Tibial nerve (tissue), 3 donors: ENCODE results near the gene MEF2C.

Experiments used
- POLR2A ChIP-seq, 2 donors: fragments of 450-650 bp; IDR thresholded peaks; one replicate each; pipeline ENCODE4 v1.6.1; 2017; ENCODE audit warnings: antibody characterized with exemption in 2 of 2, mild to moderate bottlenecking in 2 of 2, moderate library complexity in 2 of 2
- TF ChIP-seq, protein P1 (sequence below), 5 experiments: fragments of 200-600 bp in 3 of 5; fragments of 450-650 bp in 2 of 5; sonication (generic) in 3 of 5; IDR thresholded peaks; one replicate each; pipeline ENCODE4 v1.5.1; 2016 to 2019; ENCODE audit warnings: antibody characterized with exemption in 5 of 5, mild to moderate bottlenecking in 3 of 5, moderate library complexity in 2 of 5

DNA sequence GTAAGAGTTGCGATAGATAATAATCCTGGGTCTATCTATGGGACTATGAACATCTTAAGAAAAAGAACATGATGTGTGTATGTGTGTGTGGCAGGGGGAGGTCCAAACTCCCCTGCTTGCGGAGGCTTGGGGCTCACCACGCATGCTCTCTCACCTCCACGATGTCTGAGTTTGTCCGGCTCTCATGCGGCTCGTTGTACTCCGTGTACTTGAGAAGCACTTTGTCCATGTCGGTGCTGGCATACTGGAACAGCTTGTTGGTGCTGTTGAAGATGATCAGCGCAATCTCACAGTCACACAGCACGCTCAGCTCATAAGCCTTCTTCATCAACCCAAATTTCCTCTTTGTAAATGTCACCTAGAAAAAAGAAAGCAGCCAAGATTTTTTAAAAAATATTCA, 78.5 kb downstream of the MEF2C start:
- no peak for TF ChIP-seq POLR2A (IDR thresholded peaks at IDR 0.05)
- TF ChIP-seq, protein P1, sequence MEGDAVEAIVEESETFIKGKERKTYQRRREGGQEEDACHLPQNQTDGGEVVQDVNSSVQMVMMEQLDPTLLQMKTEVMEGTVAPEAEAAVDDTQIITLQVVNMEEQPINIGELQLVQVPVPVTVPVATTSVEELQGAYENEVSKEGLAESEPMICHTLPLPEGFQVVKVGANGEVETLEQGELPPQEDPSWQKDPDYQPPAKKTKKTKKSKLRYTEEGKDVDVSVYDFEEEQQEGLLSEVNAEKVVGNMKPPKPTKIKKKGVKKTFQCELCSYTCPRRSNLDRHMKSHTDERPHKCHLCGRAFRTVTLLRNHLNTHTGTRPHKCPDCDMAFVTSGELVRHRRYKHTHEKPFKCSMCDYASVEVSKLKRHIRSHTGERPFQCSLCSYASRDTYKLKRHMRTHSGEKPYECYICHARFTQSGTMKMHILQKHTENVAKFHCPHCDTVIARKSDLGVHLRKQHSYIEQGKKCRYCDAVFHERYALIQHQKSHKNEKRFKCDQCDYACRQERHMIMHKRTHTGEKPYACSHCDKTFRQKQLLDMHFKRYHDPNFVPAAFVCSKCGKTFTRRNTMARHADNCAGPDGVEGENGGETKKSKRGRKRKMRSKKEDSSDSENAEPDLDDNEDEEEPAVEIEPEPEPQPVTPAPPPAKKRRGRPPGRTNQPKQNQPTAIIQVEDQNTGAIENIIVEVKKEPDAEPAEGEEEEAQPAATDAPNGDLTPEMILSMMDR (IDR thresholded peaks at IDR 0.05) = no peak
